HepG2 (cell line): ENCODE data around the gene NUP93. TPM values are rescaled to one million over a fixed set of nuclear protein-coding genes. Genes with fewer than 3 reads are reported as not detected.

Experiments used
- ARNTL ChIP-seq: sonication (generic); formaldehyde crosslinking; IDR thresholded peaks from 2 replicates; pipeline ENCODE4 v1.4.0; 2020; ENCODE audit warnings: mild to moderate bottlenecking, missing genetic modification reagents
- DMAP1 ChIP-seq: IDR thresholded peaks from 2 replicates; pipeline ENCODE4 v1.6.1; 2016
- HOMEZ ChIP-seq: IDR thresholded peaks from 2 replicates; pipeline ENCODE4 v1.6.1; 2016; ENCODE audit warnings: low read depth
- PHF21A ChIP-seq: sonication (generic); formaldehyde crosslinking; IDR thresholded peaks from 2 replicates; pipeline ENCODE4 v1.5.0; 2020; ENCODE audit warnings: mild to moderate bottlenecking, missing genetic modification reagents
- RELA ChIP-seq: sonication (generic); formaldehyde crosslinking; IDR thresholded peaks from 2 replicates; pipeline ENCODE4 v1.4.0; 2020; ENCODE audit warnings: missing genetic modification reagents
- TEAD3 ChIP-seq: optimal IDR thresholded peaks from 2 replicates; pipeline ENCODE3; 2016; ENCODE audit warnings: borderline replicate concordance
- polyA plus RNA-seq, 8 experiments: library from polyadenylated mRNA; depleted of rRNA in 3 of 8; stranded (reverse) in 7 of 8; unstranded in 1 of 8; fragments of >200 nt; fragmentation: Illumina TruSeq in 4 of 8; extraction: Trizol in 4 of 8; gene quantifications; 2 replicates each; pipeline versions ENCODE4 v1.2.1 to v1.2.3, GENCODE V29; 2011 to 2016; ENCODE audit warnings: low read depth in 4 of 8, missing spikeins in 1 of 8, mixed read lengths in 1 of 8; ENCODE audit not compliant: insufficient read depth in 1 of 8
- total RNA-seq, 5 experiments: library from RNA; depleted of rRNA; stranded (reverse); fragments of >200 nt; fragmentation: Illumina TruSeq; extraction: Trizol; gene quantifications; 2 replicates each; pipeline ENCODE4 v1.2.3, GENCODE V29; 2016; ENCODE audit warnings: low read depth in 1 of 5
- TF ChIP-seq, protein P1 (sequence below): sonication (generic); formaldehyde crosslinking; IDR thresholded peaks from 2 replicates; pipeline ENCODE4 v1.5.1; 2020; ENCODE audit warnings: mild to moderate bottlenecking, missing genetic modification reagents, borderline replicate concordance
- TF ChIP-seq, protein P2 (sequence below), 2 experiments: sonication (generic) in 1 of 2; formaldehyde crosslinking in 1 of 2; IDR thresholded peaks; 2 replicates each; pipeline versions ENCODE4 v1.4.0 to v1.6.1; 2018 to 2020; ENCODE audit warnings: missing genetic modification reagents in 2 of 2, borderline replicate concordance in 1 of 2, low read depth in 1 of 2, mild to moderate bottlenecking in 1 of 2, missing biosample characterization in 1 of 2

Gene NUP93
- total and polyA plus RNA-seq, 2 of the 13 experiments (the other 11 are each of a cell fraction or from before 2014, with no cell fraction given): 58.5 to 140 TPM

DNA sequence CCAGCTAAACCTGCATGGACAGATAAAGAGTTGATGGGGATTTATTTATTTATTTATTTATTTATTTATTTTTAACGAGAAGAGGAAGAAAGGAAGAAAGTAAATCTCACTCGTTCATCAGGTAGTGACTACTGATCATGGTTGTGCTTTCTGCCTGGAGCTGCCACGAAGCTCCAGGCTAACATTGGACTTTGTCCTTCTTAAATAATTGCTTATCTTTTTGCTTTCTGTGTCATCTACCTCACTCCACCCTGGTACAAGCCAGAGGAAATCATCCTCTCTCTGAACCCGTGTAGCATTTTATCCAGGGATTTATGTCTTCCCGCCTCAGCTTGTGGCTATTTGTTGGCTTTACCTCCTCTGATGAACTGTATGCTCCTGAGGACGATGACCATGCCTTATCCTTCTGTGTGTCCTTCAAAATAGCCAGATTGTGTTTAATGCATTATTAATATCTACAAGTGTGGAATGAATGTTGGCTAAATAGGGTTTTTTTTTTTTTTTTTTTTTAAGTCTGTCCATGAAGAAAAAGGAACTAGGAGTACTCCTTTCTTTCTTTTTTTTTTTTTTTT, 127.0 kb downstream of the NUP93 start (continued):
- TF ChIP-seq, protein P1, sequence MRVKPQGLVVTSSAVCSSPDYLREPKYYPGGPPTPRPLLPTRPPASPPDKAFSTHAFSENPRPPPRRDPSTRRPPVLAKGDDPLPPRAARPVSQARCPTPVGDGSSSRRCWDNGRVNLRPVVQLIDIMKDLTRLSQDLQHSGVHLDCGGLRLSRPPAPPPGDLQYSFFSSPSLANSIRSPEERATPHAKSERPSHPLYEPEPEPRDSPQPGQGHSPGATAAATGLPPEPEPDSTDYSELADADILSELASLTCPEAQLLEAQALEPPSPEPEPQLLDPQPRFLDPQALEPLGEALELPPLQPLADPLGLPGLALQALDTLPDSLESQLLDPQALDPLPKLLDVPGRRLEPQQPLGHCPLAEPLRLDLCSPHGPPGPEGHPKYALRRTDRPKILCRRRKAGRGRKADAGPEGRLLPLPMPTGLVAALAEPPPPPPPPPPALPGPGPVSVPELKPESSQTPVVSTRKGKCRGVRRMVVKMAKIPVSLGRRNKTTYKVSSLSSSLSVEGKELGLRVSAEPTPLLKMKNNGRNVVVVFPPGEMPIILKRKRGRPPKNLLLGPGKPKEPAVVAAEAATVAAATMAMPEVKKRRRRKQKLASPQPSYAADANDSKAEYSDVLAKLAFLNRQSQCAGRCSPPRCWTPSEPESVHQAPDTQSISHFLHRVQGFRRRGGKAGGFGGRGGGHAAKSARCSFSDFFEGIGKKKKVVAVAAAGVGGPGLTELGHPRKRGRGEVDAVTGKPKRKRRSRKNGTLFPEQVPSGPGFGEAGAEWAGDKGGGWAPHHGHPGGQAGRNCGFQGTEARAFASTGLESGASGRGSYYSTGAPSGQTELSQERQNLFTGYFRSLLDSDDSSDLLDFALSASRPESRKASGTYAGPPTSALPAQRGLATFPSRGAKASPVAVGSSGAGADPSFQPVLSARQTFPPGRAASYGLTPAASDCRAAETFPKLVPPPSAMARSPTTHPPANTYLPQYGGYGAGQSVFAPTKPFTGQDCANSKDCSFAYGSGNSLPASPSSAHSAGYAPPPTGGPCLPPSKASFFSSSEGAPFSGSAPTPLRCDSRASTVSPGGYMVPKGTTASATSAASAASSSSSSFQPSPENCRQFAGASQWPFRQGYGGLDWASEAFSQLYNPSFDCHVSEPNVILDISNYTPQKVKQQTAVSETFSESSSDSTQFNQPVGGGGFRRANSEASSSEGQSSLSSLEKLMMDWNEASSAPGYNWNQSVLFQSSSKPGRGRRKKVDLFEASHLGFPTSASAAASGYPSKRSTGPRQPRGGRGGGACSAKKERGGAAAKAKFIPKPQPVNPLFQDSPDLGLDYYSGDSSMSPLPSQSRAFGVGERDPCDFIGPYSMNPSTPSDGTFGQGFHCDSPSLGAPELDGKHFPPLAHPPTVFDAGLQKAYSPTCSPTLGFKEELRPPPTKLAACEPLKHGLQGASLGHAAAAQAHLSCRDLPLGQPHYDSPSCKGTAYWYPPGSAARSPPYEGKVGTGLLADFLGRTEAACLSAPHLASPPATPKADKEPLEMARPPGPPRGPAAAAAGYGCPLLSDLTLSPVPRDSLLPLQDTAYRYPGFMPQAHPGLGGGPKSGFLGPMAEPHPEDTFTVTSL (CRISPR knock-in tag): peak; percentile 30; the same call in 1 of the 2 replicates
- TF ChIP-seq HOMEZ (CRISPR knock-in tag) (peak; percentile 87), RELA (CRISPR knock-in tag) (no peak), DMAP1 (CRISPR knock-in tag) (0 out of 2 replicates have a peak, but pooled peaks have one; percentile 36), ARNTL (CRISPR knock-in tag) (0 out of 2 replicates have a peak, but pooled peaks have one; percentile 25), PHF21A (CRISPR knock-in tag) (peak; percentile 54; the same call in 1 of the 2 replicates), TEAD3 (CRISPR knock-in tag) (peak; percentile 40)
- TF ChIP-seq, protein P2, sequence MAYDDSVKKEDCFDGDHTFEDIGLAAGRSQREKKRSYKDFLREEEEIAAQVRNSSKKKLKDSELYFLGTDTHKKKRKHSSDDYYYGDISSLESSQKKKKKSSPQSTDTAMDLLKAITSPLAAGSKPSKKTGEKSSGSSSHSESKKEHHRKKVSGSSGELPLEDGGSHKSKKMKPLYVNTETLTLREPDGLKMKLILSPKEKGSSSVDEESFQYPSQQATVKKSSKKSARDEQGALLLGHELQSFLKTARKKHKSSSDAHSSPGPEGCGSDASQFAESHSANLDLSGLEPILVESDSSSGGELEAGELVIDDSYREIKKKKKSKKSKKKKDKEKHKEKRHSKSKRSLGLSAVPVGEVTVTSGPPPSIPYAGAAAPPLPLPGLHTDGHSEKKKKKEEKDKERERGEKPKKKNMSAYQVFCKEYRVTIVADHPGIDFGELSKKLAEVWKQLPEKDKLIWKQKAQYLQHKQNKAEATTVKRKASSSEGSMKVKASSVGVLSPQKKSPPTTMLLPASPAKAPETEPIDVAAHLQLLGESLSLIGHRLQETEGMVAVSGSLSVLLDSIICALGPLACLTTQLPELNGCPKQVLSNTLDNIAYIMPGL (CRISPR knock-in tag; IDR thresholded peaks at IDR 0.05; ENCODE audit: borderline replicate concordance in 1 of 2, low read depth in 1 of 2): no peak
